Activated CD8-positive, alpha-beta memory T cell treated with anti-CD3 and anti-CD28 coated beads for 48 hours (primary cell): ENCODE measurements around the gene SRCAP.
"Not testable (repeated sequence)": the region's sequence is repeated elsewhere in the genome, so short reads cannot be mapped to it uniquely, and the experiment has no call there.

Source experiments
- DNase-seq, 3 experiments: peaks; one replicate each; pipeline ENCODE4 v3.0.0-alpha.2; 2020; ENCODE audit warnings: low read depth in 2 of 3, low spot score in 2 of 3

The SRCAP gene

DNA sequence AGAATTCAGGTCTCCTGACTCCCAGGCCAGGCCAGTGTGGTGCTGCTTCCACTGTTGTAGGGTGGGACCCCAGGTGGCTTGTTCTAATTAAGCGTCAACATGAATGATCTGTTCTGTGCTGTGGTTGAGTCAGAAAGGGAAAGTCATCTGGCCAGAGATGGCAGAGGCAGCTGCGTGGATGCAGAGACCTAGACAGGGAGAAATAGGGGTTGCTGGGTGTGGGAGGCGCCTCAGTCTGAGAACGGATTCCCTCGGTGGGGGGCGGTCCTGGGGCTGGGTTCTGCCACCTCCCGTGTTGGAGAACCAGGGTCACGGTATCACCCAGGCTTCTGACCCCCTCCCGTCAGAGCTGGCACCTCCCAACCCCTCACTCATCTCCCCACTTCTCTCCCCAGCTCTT lies 35.2 kb upstream of the SRCAP start:
- DNase-seq = no peak

DNA sequence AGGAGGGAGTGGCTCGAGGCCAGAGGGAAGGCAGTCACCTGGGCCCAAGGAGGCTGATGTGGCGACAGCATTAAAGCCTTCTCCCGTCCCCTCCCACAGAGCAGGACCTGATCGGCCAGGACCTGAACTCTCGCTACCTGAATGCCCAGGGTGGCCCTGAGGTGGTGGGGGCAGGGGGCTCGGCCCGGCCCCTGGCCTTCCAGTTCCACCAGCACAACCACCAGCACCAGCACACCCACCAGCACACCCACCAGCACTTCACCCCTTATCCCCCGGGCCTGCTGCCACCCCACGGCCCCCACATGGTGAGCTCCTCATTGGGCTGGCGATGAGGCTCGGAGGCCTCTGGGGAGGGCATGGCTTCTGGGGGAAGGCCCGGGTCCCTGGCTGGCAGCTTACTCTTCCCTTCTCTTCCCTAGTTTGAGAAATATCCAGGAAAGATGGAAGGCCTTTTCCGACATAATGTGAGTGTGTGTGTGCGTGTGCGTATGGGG lies 34.3 kb upstream of the SRCAP start:
- DNase-seq = no peak

DNA sequence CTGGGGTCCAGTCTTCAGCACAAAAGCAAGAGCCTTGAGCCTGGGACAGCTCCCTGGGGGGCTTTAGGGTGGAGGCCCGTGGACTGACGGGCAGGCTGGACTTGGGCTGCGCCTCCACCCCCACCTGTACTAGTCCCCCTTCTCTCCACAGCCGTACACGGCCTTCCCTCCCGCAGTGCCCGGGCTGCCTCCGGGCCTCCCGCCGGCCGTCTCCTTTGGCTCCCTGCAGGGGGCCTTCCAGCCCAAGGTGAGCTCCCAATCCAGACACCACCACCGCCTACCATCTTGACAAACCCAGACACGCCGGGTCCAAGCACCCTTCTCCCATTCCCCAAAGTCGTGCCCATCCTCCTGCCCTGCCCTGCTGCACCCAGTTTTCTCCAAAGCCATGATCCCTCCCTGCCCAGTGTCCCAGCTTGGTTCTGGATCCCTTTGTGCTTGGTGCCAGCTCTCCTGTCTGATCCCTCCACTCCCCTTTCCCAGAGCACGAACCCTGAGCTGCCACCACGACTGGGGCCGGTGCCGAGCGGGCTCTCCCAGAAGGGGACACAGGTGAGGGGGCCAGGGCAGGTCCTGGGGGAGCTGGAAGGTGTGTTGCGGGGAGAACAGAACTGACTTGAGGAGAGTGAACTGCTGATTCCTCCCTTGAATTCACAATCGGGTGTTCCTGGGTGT lies 33.7 kb upstream of the SRCAP start:
- DNase-seq = no peak

DNA sequence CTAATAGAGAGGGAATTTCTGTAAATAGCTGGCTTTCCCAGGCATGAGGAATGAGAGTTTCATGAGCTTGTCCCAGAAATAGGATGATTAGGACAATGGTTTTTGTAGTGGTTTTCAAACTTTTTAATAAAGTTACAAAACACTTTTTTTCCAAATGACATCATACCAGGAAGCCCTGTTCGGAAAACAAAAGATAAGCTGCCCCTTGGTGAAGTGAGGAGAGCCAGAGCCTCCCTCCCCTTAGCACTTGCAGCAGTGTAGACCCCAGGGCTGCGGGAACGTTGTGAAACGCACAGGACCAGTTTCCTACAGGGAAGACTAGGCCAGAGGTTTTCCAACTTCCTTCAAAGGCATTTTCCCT lies 33.2 kb upstream of the SRCAP start:
- no peak for DNase-seq

DNA sequence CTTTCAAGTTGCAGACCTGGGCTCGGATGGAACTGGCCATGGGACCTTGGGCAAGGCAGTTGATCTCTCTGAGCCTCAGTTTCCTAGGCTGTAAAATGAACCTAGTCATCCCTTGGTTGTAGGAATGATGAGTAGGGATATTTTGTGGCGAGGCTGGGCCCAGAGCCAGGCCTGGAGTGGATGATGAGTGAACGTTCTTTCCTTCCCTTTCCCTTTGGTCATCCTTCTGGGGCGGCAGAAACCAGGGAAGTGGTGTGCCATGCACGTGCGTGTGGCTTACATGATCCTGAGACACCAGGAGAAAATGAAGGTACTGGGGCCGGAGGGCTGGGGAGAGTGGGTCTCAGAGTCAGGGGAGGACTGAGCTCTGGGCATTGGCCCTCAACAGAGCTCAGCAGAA lies 32.3 kb upstream of the SRCAP start:
- no peak for DNase-seq

DNA sequence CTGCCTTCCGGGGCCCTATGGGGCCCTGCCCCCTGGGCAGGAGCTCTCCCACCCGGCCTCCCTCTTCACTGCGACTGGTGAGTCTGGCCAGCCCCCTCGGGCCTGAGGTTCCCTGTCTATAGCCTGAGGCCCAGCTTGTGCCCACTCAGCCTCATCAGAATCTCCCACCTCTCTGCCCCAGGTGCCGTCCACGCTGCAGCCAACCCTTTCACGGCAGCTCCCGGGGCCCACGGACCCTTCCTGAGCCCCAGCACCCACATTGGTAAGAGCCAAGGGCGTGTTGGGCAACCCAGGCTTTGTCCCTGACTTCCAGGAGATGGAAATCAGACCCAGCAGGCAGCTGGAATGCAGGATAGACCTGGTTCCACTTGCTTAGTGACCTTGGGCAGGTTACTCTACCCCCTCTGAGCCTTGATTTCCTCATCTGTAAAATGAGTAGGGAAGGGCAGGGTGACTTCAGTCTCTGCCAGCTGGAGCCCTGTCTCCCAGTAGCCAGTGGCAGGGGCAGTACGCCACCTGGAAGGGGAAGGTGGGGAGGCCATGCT lies 31.5 kb upstream of the SRCAP start:
- no peak for DNase-seq

DNA sequence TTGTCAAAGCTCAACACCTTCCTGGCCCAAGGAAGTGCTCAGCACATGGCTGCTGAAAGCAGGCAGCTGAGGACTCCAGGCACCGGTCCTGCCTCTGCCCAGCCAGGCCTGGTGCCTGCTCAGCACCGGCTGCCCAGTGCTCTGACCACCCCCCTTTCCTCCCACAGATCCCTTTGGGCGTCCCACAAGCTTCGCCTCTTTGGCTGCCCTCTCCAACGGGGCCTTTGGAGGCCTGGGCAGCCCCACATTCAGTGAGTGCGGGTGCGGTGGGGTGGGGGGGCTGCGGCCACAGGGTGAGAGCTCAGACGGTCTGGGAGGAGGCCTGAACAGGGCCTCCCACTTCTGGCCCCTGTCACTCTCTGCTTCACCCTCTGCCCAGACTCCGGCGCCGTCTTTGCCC lies 30.6 kb upstream of the SRCAP start:
- DNase-seq = no peak

DNA sequence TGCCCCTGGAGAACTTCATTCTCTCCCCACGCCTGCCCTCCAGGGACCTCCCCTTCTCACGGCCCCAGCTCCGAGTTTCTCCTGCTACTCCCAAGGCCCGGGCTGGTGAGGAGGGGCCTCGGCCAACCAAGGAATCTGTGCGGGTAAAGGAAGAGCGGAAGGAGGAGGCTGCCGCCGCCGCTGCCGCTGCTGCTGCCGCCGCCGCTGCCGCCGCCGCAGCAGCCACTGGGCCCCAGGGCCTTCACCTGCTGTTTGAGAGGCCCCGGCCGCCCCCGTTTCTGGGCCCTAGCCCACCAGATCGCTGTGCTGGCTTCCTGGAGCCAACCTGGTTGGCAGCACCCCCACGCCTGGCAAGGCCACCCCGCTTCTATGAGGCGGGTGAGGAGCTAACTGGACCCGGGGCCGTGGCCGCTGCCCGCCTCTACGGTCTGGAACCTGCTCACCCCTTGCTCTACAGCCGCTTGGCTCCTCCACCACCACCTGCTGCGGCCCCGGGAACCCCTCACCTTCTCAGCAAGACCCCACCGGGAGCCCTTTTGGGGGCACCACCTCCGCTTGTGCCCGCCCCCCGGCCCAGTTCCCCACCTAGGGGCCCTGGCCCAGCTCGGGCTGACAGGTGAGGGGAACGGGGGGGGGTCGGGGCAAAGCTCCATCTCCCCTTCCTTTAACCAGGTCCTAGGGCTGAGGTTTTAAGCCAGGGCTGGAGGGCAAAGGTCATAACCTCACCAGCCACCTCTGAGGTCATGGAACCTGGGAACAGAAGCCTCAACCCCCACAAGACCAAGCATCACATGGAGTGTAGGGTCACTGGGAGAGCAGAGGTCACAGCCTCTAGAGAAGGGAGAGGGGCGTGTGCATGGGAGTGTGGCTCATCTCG lies 29.7 kb upstream of the SRCAP start:
- DNase-seq = no peak

DNA sequence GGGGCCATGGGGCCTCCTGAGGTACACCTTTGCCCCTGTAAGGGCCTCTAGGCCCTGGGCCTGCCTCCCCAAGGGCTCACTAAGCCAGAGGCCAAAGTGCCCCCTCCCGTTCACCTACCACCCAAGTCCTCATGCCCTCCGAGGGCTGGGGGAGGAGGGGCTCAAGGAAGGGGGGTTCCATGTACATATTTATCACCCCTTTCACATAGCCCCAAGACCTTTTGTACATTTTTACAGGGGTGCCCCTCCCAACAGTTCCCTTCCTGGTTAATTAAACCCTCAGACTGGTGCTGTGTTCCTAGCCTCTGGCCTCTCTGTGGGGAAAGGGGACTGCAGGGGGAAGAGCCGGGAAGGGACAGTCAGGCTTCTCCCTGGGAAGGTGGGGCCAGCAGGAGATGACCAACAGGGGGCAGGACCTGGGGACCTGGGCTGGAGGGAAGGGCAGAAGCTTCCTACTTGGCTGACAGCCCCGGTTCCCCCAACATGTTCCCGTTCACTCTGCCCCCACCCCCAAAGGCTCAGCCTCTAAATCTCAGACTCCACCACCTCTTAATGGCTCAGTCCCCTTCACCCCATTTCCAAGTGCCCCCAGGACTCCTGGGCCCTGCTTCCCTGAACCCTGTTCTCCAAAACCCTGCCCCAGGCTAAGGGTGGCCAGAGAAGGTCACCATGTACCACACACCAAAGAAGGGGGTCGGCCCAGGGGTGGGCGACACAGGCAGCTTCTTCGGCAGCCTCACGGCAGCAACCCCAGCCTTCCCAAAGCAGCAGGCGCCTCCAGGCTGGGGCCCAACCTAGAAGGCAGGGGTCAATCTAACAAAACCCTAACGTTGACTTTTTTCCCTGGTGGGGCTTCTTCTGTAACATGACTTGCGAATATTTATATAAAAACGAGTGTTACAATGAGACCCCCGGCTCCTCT lies 28.8 kb upstream of the SRCAP start:
- DNase-seq = no peak

DNA sequence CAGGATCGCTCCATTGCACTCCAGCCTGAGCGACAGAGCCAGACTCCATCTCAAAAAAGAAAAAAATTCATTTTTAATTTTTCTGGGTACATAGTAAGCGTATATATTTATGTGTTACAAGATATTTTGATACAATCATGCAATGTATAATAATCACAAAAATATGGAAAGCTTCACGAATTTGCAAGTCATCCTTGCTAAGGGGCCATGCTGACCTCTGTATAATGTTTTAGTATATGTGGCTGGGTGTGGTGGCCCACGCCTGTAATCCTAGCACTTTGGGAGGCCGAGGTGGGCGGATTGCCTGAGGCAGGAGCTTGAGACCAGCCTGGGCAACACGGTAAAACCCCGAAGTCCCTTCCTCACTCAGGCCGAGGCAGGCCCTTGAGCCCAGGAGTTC lies 23.8 kb upstream of the SRCAP start:
- DNase-seq = no peak

DNA sequence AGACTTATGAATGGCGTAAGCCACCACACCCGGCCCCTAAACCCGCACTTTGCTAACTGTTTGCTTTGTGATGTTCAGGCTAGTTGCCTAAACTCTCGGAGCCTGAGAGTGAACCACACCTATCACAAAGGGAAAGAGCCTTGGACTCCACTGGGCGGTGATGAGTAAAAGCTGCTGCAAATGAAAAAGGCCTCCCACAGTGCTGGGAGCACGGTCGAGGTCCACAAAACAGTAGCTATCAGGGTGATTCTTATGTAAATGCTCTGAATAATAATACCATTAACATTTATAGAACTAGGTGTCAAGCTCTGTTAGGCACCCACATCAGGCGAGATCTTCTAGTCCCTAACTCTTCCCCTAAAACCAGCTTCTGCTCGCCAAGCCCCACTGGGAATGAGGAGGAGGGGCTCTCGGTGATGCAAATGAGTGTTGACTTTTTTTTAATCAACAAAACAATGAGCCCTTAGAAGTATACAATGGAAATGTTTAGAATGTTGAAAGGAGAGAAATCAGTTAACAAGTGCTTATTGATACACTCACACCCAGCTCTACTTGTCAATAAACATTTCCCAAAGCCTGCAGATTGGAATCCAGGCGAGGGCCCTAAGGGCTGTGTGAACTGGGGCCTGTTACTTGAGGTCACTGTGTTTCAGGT lies 20.9 kb upstream of the SRCAP start:
- DNase-seq = no peak

DNA sequence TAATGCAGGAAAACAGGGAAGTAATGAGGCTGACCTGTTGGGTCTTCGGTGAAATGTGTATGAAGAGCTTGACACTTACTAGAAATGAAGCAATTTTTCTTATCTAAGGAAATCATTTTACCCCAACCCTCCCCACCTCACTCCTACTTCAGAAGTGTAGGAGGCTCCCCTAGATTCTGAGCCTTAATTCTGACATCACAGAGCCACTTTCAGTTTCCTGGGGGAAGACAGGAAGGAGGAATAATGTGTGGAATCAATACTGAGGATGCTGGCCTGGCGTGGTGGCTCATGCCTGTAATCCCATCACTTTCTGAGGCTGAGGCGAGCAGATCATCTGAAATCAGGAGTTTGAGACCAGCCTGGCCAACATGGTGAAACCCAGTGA lies 20.4 kb upstream of the SRCAP start:
- no peak for DNase-seq

DNA sequence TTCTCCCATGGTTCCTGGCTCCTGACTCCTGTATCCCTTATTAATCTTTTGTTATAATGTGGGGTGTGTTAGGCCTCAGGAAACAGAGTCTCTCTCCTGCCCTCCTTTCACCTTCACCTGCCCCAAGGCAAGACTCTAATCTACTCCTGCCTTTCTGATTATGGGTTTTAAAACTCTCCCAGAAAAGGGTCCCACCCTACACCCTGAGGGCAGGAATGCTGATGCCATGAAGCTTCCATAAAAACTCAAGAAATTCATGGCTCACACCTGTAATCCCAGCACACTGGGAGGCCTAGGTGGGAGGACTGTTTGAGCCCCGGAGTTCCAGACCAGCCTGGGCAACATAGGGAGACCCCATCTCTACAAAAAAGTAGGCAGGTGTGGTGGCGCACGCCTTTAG lies 18.6 kb upstream of the SRCAP start:
- no peak for DNase-seq

DNA sequence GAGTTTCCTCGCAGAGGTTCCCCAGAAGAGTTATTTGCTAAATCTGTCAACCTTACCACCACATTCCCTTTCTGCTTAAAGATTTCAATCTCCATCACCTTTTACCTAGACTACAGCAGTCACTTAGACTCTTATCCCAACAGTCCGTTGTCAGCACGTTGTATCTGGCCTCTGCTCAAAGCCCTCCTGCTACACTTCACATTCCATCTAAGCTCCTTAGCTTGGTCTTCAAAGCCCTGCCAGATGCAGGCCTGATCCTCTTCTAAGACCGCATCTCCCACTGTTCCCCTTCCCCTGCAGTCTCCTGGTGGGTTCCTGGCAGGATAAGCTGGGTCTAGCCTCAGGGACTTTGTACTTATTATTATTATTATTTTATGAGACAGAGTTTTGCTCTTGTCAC lies 10.3 kb upstream of the SRCAP start:
- no peak for DNase-seq

DNA sequence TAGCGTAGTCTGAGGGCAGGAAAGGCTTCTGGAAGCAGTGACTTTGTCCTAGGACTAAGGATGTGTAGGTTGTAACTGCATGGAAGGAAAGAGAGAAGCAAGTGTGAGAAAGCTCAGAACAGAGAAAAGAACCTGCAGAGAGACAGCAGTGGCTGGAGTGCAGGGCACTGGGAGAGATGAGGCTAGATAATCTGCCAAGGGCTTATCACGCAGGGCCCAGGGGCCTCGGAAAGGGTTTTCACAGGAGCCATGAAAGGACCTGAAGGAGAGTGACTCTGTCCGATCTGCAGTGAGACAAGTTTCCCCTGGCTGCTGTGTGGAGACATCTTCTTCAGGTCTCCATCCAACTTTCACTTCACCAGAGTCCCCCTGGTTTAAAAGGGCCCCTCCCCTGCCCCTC lies 7.1 kb upstream of the SRCAP start:
- DNase-seq = no peak

DNA sequence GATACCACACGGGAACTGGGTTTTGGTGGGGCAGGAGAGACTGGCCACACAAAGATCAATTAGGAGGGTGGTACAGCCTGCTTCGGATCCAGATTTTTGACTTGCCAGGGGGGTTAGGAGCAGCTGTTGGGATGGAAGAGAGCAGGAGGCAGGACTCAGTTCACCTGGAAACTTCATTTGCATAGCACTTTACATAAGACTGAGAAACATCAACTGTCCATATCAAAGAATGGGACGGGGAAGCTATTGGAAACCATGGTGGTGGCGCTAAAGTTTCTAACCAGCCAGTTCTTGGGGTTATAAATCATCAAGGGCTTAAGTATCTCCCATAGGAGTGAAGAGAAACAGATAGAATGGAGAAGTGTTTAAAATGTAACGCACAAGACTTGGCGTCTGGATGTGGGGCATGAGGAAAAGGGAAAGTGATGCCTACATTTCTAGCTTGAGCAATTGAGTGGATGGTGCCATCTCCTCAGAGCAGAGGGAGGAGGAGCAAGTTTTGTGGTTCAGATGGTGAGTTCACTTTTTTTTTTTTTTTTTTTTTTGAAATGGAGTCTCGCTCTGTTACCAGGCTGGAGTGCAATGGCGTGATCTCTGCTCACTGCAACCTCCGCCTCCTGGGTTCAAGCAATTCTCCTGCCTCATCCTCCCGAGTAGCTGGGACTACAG lies 6.4 kb upstream of the SRCAP start:
- DNase-seq = no peak

DNA sequence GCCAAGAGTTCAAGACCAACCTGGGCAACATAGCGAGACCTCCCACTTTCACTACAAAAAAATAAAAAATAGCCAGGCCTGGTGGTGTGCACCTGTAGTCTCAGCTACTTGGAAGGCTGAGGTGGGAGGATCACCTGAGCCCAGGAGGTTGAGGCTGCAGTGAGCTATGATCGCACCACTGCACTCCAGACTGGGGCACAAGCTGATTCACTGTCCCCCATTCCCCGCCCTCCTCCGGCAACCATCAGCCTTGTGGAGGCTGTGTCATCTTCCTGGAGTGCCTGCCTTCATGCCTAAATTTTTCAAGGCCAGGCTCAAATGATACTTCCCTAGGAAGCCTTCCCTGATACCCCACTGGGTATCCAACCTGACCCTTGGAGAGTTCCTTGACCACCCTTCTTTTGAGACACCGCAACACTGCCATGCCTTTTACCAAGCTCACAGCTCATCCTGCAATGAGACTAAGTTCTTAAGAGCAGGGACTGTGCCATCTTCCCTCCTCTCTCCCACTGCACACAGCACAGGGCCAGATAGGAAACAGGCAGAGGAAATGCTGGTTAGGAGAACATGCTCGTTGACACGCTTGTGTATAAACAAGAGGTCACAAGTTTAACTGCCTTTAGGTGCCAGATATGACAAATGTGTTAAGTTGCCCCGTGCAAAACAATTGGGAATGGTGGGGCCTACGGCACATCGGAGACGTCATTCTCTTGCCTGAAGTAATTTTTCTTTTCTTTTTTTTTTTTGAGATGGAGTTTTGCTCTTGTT lies 3.9 kb upstream of the SRCAP start:
- DNase-seq = no peak

DNA sequence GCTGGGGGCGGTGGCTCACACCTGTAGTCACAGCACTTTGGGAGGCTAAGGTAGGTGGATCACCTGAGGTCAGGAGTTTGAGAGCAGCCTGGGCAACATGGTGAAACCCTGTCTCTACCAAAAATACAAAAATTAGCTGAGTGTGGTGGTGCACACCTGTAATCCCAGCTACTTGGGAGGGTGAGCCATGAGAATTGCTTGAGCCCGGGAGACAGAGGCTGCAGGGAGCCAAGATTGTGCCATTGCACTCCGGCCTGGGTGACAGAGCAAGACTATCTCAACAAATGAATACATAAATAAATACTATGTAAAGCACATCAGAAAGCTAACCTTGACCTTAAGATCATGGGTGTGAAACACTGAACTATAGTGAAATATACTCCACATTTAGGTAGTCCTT lies 2.3 kb upstream of the SRCAP start:
- not testable (repeated sequence) for DNase-seq

DNA sequence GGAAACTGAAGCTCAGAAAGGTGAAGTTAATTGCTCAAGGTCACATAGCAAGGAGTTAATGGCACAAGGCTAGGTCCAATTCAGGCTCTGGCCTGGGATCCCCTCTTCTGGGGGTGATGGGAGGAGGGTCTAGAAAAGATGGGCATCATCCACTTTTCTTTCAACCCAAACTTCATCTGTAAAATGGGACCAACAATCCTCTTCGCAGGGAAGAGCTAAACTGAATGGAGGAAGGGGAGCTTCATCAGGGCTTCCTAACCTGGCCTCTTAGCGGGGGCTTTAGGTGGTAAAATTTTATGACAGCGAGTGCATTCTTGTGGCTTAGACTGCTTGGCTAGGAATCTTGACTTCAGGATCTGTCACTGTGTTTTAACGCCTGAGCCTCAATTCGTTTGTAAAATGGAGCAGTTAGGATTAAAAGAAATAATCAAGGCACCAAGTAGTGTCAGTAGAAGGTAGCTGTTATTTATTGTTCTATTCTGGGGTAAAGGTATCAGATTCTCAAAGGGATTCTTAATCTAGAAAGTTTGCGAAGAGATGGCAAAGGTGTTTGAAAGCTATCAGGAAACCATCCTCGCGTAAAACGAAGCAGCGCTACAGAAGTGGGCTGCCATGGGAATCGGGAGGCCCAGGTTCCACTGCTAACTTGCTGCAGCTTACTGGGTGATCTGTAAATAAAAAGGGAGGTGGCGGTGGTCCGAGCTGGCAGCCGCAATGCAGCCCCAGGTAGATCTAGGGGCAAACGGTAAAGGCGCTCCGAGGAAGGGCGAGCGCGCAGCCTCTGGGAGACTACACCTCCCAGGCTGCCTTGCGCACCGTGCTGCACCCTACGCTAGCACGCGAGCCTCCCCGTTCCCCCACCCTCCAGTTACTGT lies 1.5 kb upstream of the SRCAP start:
- no peak for DNase-seq
